Nephron (organoid): ENCODE measurements around the gene PLEKHM3.

Source experiments
- H3K27ac Mint-ChIP-seq, 3 experiments: 2 replicates each; pipeline ENCODE4 v1.8.0; 2020; ENCODE audit warnings: mixed read lengths in 3 of 3, mild to moderate bottlenecking in 2 of 3, moderate library complexity in 1 of 3
- H3K27me3 Mint-ChIP-seq: 2 replicates; pipeline ENCODE4 v1.8.0; 2021; ENCODE audit warnings: low read depth, mild to moderate bottlenecking, moderate library complexity, mixed read lengths
- H3K36me3 Mint-ChIP-seq: 2 replicates; pipeline ENCODE4 v1.8.0; 2020; ENCODE audit warnings: low read depth, mixed read lengths
- H3K4me1 Mint-ChIP-seq: 2 replicates; pipeline ENCODE4 v1.8.0; 2020; ENCODE audit warnings: mixed read lengths
- H3K4me3 Mint-ChIP-seq, 3 experiments: 2 replicates each; pipeline ENCODE4 v1.8.0; 2020; ENCODE audit warnings: mild to moderate bottlenecking in 3 of 3, mixed read lengths in 3 of 3, moderate library complexity in 2 of 3
- H3K9me3 Mint-ChIP-seq: 2 replicates; pipeline ENCODE4 v1.8.0; 2020; ENCODE audit warnings: mixed read lengths
- TF ChIP-seq, protein P1 (sequence below), 3 experiments: fragments of 200-600 bp; sonication (generic); IDR thresholded peaks; one replicate each; pipeline ENCODE4 v1.5.0; 2021; ENCODE audit warnings: antibody characterized with exemption in 3 of 3; ENCODE audit not compliant: unreplicated experiment in 3 of 3

Gene PLEKHM3

GRCh38 chr2:207887500-207887899 lies 137.8 kb downstream of the PLEKHM3 start:
- TF ChIP-seq, protein P1, sequence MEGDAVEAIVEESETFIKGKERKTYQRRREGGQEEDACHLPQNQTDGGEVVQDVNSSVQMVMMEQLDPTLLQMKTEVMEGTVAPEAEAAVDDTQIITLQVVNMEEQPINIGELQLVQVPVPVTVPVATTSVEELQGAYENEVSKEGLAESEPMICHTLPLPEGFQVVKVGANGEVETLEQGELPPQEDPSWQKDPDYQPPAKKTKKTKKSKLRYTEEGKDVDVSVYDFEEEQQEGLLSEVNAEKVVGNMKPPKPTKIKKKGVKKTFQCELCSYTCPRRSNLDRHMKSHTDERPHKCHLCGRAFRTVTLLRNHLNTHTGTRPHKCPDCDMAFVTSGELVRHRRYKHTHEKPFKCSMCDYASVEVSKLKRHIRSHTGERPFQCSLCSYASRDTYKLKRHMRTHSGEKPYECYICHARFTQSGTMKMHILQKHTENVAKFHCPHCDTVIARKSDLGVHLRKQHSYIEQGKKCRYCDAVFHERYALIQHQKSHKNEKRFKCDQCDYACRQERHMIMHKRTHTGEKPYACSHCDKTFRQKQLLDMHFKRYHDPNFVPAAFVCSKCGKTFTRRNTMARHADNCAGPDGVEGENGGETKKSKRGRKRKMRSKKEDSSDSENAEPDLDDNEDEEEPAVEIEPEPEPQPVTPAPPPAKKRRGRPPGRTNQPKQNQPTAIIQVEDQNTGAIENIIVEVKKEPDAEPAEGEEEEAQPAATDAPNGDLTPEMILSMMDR (IDR thresholded peaks at IDR 0.05; ENCODE audit: unreplicated experiment in 3 of 3): no peak
- no peaks in the 10 kb centered on the region for H3K9me3 Mint-ChIP-seq
- H3K4me1 Mint-ChIP-seq: peaks cover 39% of the 10 kb centered on the region
- peaks cover 4% of the 10 kb centered on the region for H3K27me3 Mint-ChIP-seq
- no peaks in the 10 kb centered on the region for H3K36me3 Mint-ChIP-seq
- H3K27ac Mint-ChIP-seq: peak overlapping the region in 1 of 3 experiments; percentile 60
- H3K4me3 Mint-ChIP-seq: no peak overlapping the region

DNA sequence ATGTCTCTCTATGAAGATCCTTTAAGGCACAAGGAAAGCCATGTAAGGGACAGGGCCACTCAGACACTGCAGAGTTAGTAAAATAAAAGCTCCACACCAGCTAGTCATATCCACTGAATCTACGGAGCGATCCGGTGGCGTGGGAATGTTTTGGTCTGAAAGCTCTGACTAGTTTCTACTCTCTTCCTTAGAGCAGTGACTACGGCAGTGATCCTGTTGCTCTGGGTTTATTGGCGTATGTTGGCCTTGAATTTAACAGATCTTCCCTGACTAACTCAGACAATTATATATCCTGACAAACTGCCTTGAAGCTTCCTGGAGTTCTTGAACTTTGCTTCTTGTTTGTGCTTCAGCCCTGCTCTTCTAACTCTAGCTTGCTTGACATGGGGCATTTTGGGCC lies 140.3 kb downstream of the PLEKHM3 start:
- Mint-ChIP-seq H3K36me3 (no peaks in the 10 kb centered on the region), H3K4me1 (peaks cover 23% of the 10 kb centered on the region), H3K9me3 (no peaks in the 10 kb centered on the region), H3K27ac (peak overlapping the region in 1 of 3 experiments; percentile 48), H3K27me3 (peaks cover 4% of the 10 kb centered on the region), H3K4me3 (no peak overlapping the region)
- TF ChIP-seq, protein P1 (IDR thresholded peaks at IDR 0.05; ENCODE audit: unreplicated experiment in 3 of 3): no peak

- peak overlapping the region in 2 of 3 experiments; percentile 20 to 66 for H3K27ac Mint-ChIP-seq
- no peaks in the 10 kb centered on the region for H3K36me3 Mint-ChIP-seq
- H3K4me1 Mint-ChIP-seq: peaks cover 20% of the 10 kb centered on the region
- TF ChIP-seq, protein P1 (IDR thresholded peaks at IDR 0.05; ENCODE audit: unreplicated experiment in 3 of 3): no peak
- H3K4me3 Mint-ChIP-seq: no peak overlapping the region
- no peaks in the 10 kb centered on the region for H3K9me3 Mint-ChIP-seq
- H3K27me3 Mint-ChIP-seq: peaks cover under 1% of the 10 kb centered on the region
Observed at GRCh38 chr2:207884127-207884526, 141.2 kb downstream of the PLEKHM3 start.

DNA sequence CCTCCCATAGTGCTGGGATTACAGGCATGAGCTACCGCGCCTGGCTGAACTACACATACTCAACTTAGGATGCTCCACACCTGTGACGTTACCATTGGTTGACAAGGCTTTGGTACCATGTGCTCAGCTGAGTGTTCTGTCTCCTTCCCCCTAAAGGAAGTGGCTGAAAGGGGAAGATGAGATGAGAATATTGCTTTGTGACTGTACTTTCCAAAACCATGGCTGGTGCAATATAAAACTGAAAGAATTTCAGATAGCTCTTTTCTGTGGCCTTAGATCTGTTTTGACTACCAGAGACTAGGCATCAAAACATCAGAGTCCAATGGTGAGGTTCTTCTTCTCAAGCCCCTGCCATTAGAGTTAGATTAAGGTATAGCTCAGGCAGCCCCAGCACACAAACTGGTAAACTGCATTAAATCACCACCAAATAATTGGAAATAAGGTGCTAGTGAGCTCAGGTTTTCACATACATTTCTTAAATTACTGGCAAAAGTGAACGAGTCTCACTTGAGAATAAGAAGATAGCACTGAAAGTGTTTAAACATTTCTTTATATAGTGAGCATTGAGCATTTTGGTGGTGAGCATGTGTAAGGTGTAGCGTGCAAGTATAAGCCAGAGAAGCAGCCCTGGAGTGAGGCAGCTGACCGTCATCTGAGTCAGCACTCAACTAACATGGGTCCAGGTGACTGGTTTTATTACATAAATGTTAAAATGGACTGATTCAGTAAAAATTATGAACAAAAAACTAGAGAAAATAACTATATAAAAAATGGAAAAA lies 142.1 kb downstream of the PLEKHM3 start:
- Mint-ChIP-seq H3K36me3 (no peaks in the 10 kb centered on the region), H3K27me3 (no peaks in the 10 kb centered on the region), H3K4me1 (peaks cover 21% of the 10 kb centered on the region), H3K9me3 (no peaks in the 10 kb centered on the region), H3K27ac (no peak overlapping the region), H3K4me3 (no peak overlapping the region)
- TF ChIP-seq, protein P1 (IDR thresholded peaks at IDR 0.05; ENCODE audit: unreplicated experiment in 3 of 3): no peak

- peak overlapping the region in 1 of 3 experiments; percentile 44 for H3K27ac Mint-ChIP-seq
- no peaks in the 10 kb centered on the region for H3K27me3 Mint-ChIP-seq
- TF ChIP-seq, protein P1 (IDR thresholded peaks at IDR 0.05; ENCODE audit: unreplicated experiment in 3 of 3): no peak
- H3K4me3 Mint-ChIP-seq: no peak overlapping the region
- no peaks in the 10 kb centered on the region for H3K36me3 Mint-ChIP-seq
- no peaks in the 10 kb centered on the region for H3K9me3 Mint-ChIP-seq
- peaks cover 8% of the 10 kb centered on the region for H3K4me1 Mint-ChIP-seq
Observed at GRCh38 chr2:207881902-207882301, 143.4 kb downstream of the PLEKHM3 start.

DNA sequence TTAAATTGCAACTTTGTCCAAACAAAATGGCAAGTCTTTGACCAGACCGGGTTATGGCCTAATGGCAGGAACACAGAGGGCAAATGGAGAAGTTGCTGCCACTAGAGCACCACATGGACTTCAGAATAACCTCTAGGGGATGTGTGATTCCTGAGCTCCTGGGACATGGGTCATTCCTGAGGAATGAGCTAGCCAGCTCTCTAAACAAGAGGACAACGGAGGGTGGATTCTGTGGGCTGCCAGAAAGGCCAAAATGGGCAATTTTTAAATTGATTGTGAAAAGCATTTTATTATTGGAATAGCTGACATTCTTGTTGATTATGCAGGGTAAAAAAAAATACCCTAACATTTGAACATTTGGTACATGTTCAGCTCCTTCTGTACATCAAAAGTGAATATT lies 145.8 kb downstream of the PLEKHM3 start:
- H3K4me1 Mint-ChIP-seq: peaks cover 8% of the 10 kb centered on the region
- no peak overlapping the region for H3K4me3 Mint-ChIP-seq
- H3K36me3 Mint-ChIP-seq: no peaks in the 10 kb centered on the region
- no peak overlapping the region for H3K27ac Mint-ChIP-seq
- H3K27me3 Mint-ChIP-seq: no peaks in the 10 kb centered on the region
- TF ChIP-seq, protein P1 (IDR thresholded peaks at IDR 0.05; ENCODE audit: unreplicated experiment in 3 of 3): no peak
- H3K9me3 Mint-ChIP-seq: no peaks in the 10 kb centered on the region
